ENCODE data around the gene TBATA. TPM values are rescaled to one million over a fixed set of nuclear protein-coding genes. Genes with fewer than 3 reads are reported as not detected.

Gene TBATA
- total and polyA plus RNA-seq, 4 donors: not detected

DNA sequence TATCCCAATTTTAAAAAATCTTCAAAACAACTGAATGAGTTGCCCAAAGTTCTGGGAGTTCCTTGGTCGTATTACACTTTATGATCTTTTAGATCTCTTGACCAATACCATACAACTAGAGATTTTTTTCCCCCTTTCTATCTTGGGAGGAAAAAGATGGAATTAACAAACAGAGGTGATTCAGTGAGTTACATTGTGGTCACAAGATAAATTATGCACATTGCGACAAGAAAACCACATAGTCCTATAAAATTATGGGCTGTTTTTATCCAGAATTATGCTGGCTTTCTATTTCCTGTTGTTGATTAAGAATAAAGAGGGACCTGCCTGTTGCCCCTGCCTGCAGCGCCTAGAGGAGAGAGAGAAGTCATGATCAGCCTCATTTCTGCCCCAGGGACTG is 22.4 kb upstream of the TBATA start:
- no peak overlapping the region for H3K9ac ChIP-seq (ENCODE audit: low read depth in 1 of 2, low read length in 2 of 2)
- H3K4me3 ChIP-seq (ENCODE audit: low read depth in 1 of 3, low read length in 3 of 3): no peak overlapping the region
- no peak for TF ChIP-seq TAF1 (conservative IDR thresholded peaks at IDR 0.05)
- TF ChIP-seq YY1 (IDR thresholded peaks at IDR 0.05): no peak
- TF ChIP-seq, protein P1, sequence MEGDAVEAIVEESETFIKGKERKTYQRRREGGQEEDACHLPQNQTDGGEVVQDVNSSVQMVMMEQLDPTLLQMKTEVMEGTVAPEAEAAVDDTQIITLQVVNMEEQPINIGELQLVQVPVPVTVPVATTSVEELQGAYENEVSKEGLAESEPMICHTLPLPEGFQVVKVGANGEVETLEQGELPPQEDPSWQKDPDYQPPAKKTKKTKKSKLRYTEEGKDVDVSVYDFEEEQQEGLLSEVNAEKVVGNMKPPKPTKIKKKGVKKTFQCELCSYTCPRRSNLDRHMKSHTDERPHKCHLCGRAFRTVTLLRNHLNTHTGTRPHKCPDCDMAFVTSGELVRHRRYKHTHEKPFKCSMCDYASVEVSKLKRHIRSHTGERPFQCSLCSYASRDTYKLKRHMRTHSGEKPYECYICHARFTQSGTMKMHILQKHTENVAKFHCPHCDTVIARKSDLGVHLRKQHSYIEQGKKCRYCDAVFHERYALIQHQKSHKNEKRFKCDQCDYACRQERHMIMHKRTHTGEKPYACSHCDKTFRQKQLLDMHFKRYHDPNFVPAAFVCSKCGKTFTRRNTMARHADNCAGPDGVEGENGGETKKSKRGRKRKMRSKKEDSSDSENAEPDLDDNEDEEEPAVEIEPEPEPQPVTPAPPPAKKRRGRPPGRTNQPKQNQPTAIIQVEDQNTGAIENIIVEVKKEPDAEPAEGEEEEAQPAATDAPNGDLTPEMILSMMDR (IDR thresholded peaks at IDR 0.05; ENCODE audit: low read depth, low read length, missing input control): no peak
- no peak for TF ChIP-seq EGR1 (IDR thresholded peaks at IDR 0.05; ENCODE audit: low read depth in 2 of 2)
- TF ChIP-seq SP1 (IDR thresholded peaks at IDR 0.05): no peak
- TF ChIP-seq, protein P2, sequence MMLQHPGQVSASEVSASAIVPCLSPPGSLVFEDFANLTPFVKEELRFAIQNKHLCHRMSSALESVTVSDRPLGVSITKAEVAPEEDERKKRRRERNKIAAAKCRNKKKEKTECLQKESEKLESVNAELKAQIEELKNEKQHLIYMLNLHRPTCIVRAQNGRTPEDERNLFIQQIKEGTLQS (IDR thresholded peaks at IDR 0.05): no peak
- TF ChIP-seq RXRA (IDR thresholded peaks at IDR 0.05): no peak
- TF ChIP-seq, protein P3, sequence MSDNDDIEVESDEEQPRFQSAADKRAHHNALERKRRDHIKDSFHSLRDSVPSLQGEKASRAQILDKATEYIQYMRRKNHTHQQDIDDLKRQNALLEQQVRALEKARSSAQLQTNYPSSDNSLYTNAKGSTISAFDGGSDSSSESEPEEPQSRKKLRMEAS (IDR thresholded peaks at IDR 0.05): no peak
- TF ChIP-seq, protein P4, sequence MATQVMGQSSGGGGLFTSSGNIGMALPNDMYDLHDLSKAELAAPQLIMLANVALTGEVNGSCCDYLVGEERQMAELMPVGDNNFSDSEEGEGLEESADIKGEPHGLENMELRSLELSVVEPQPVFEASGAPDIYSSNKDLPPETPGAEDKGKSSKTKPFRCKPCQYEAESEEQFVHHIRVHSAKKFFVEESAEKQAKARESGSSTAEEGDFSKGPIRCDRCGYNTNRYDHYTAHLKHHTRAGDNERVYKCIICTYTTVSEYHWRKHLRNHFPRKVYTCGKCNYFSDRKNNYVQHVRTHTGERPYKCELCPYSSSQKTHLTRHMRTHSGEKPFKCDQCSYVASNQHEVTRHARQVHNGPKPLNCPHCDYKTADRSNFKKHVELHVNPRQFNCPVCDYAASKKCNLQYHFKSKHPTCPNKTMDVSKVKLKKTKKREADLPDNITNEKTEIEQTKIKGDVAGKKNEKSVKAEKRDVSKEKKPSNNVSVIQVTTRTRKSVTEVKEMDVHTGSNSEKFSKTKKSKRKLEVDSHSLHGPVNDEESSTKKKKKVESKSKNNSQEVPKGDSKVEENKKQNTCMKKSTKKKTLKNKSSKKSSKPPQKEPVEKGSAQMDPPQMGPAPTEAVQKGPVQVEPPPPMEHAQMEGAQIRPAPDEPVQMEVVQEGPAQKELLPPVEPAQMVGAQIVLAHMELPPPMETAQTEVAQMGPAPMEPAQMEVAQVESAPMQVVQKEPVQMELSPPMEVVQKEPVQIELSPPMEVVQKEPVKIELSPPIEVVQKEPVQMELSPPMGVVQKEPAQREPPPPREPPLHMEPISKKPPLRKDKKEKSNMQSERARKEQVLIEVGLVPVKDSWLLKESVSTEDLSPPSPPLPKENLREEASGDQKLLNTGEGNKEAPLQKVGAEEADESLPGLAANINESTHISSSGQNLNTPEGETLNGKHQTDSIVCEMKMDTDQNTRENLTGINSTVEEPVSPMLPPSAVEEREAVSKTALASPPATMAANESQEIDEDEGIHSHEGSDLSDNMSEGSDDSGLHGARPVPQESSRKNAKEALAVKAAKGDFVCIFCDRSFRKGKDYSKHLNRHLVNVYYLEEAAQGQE (IDR thresholded peaks at IDR 0.05): no peak
- TF ChIP-seq GABPA (IDR thresholded peaks at IDR 0.05 in 1 of 2, conservative IDR thresholded peaks at IDR 0.05 in 1 of 2): no peak
- no peak for TF ChIP-seq NR2F2 (IDR thresholded peaks at IDR 0.05)
- no peak for TF ChIP-seq RAD21 (IDR thresholded peaks at IDR 0.05)
- TF ChIP-seq, protein P5, sequence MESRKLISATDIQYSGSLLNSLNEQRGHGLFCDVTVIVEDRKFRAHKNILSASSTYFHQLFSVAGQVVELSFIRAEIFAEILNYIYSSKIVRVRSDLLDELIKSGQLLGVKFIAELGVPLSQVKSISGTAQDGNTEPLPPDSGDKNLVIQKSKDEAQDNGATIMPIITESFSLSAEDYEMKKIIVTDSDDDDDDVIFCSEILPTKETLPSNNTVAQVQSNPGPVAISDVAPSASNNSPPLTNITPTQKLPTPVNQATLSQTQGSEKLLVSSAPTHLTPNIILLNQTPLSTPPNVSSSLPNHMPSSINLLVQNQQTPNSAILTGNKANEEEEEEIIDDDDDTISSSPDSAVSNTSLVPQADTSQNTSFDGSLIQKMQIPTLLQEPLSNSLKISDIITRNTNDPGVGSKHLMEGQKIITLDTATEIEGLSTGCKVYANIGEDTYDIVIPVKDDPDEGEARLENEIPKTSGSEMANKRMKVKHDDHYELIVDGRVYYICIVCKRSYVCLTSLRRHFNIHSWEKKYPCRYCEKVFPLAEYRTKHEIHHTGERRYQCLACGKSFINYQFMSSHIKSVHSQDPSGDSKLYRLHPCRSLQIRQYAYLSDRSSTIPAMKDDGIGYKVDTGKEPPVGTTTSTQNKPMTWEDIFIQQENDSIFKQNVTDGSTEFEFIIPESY (IDR thresholded peaks at IDR 0.05): no peak
- no peak for TF ChIP-seq HNF4G (IDR thresholded peaks at IDR 0.05)
- no peak for TF ChIP-seq JUND (IDR thresholded peaks at IDR 0.05)
- TF ChIP-seq FOXA2 (IDR thresholded peaks at IDR 0.05): no peak
- TF ChIP-seq FOXA1 (IDR thresholded peaks at IDR 0.05): no peak
- no peak for TF ChIP-seq HNF4A (conservative IDR thresholded peaks at IDR 0.05)
- no peaks in the 10 kb centered on the region for H3K36me3 ChIP-seq (ENCODE audit: control insufficient read depth in 4 of 4, insufficient read depth in 3 of 4, low read depth in 1 of 4, low read length in 3 of 4)
- DNase-seq (ENCODE audit: low spot score): no peak
- H3K27ac ChIP-seq (ENCODE audit: low read depth in 1 of 2, low read length in 2 of 2): no peak overlapping the region
- WGBS: 86% methylated on average over 3 of the region's 3 CpGs
- H3K27me3 ChIP-seq (ENCODE audit: control insufficient read depth in 4 of 4, insufficient read depth in 4 of 4, low read length in 3 of 4): no peaks in the 10 kb centered on the region
- no peaks in the 10 kb centered on the region for H3K9me3 ChIP-seq (ENCODE audit: control insufficient read depth in 4 of 4, low read length in 3 of 4)
- H3K4me1 ChIP-seq (ENCODE audit: control insufficient read depth in 4 of 4, insufficient read depth in 4 of 4, low read length in 3 of 4): no peaks in the 10 kb centered on the region

All from liver (tissue), 9 donors.